SKM-1 treated with dmso at 0.1 percent for 144 hours (cell line): ENCODE data around the gene OR5K2.
A peak's percentile ranks its signal among the peaks of the same experiment; 100 is the strongest.

Source experiments
- DNase-seq: peaks from one replicate; lab custom pipeline; 2025; ENCODE audit not compliant: unreplicated experiment; lab: John Stamatoyannopoulos, UW

OR5K2 gene

GRCh38 chr3:98522544-98523281 lies 25.2 kb downstream of the OR5K2 start, which contains the start of gene CLDND1:
TSS of gene CLDND1 (minus strand) at chr3:98522902. CDS start at chr3:98521424, 1,478 bp downstream.
- DNase-seq: peak; percentile 92

- no peak for DNase-seq
Measured at GRCh38 chr3:98525494-98525893, 28.0 kb downstream of the OR5K2 start.

DNA sequence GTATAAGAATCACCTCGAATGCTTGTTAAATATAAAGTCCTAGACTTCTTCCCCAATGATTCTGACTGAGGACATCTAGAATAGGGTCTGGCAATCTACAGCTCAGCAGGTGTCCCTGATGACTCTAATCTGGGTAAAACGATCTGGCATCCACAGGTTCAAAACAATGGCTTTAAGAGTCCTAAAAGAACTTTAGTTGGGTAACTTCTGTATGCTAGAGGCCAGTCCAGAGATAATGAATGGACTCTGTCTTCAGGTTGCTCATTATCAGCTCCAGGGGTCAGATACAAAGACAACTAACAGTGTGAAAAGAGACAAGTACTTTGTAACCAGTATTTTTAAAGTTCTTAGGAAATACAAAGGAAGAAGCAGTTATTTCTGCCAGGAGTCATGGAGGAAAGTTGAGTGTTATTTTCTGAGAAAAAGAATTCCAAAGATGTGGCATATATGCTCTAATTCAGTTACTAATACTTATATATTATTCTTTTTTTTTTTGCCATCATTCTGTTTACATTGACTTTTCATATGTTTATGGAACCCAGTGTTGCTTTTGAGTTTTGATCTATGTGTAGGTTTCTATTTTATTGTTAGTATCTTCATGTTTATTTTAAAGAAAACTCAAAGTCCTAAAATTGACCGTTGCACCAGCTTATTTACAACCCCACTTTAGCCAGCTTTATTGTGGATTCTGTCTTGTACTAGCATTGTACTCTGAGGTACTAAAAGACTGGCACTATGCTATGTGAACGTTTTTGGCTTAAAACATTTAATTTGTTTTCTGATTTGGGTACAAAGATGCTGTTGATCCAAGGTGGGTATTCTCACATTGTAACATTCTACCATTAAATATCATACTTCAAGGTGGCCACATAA lies 31.2 kb downstream of the OR5K2 start:
- no peak for DNase-seq

DNA sequence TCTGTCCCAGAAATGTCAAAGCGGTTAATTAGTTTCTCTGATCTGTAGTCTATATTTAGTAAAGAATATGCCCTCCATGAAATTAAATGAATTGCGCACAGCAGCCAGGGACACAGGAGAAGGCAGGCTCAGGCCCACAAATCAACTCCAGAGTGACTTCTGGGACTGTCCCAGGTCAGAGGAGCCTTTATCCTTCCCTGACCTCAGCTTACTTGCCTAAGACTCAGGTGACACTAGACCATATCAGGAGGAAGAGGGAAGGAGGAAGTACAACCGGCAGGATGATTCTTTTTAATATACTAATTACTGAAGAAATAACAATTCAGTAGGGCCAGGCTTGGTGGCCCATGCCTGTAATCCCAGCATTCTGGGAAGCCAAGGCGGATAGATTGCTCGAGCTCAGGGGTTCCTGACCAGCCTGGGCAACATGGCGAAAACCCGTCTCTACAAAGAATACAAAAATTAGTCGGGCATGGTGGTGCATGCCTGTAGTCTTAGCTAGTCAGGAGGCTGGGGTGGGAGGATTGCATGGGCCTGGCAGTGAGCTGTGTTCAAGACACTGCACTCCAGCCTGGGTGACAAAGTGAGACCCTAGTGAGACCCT lies 32.5 kb downstream of the OR5K2 start:
- DNase-seq: no peak

GRCh38 chr3:98530676-98531075 lies 33.2 kb downstream of the OR5K2 start:
- no peak for DNase-seq

- DNase-seq: no peak
Measured at GRCh38 chr3:98531622-98532274, 34.3 kb downstream of the OR5K2 start, which contains the start of gene GPR15. TSS of gene GPR15 (plus strand) at chr3:98531978. CDS start at chr3:98532034, 56 bp downstream.

- no peak for DNase-seq
Measured at GRCh38 chr3:98532275-98532637, 34.8 kb downstream of the OR5K2 start.

DNA sequence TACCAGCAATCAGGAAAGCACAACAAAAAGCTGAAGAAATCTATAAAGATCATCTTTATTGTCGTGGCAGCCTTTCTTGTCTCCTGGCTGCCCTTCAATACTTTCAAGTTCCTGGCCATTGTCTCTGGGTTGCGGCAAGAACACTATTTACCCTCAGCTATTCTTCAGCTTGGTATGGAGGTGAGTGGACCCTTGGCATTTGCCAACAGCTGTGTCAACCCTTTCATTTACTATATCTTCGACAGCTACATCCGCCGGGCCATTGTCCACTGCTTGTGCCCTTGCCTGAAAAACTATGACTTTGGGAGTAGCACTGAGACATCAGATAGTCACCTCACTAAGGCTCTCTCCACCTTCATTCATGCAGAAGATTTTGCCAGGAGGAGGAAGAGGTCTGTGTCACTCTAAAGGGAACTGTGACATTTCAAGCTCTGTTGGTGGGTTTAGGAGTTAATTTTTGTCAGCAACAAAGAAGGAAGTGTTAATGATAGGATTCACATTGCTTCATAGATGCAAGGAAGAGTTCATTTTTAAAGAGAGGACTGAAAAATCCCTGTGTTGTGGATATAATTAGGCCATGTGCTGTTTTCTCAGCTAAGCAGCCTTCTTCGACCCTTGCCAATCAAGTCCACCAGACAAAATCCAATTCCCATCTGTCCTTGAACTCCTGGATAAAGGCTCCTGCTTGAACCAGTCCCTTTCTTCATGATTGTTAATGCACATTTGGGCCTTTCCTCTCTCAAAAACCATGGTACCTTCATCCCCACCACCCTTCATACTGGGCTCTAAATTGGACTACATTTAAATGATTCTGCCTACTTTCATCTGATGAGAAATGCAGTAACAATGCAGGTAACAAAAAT lies 35.5 kb downstream of the OR5K2 start:
- DNase-seq: no peak

DNA sequence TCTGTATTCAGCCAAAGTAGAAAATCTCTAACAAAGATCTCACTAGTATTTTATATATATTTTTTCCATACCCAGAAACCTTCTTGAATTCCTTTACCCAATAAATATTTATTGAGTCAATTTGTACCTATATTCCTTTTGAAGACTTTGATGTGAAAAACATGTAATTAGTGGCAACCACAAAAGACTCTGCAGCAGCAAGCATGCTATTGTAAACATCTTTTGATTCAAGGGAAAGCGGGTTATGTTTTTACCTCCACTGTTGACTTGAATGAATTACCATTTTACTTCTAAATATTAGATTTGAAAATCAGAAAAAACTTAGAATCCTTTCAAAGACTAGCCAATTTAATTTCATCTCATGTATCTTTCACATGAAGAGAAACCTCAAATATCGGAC lies 36.7 kb downstream of the OR5K2 start:
- DNase-seq: no peak

GRCh38 chr3:98534734-98535133 lies 37.3 kb downstream of the OR5K2 start:
- no peak for DNase-seq

DNA sequence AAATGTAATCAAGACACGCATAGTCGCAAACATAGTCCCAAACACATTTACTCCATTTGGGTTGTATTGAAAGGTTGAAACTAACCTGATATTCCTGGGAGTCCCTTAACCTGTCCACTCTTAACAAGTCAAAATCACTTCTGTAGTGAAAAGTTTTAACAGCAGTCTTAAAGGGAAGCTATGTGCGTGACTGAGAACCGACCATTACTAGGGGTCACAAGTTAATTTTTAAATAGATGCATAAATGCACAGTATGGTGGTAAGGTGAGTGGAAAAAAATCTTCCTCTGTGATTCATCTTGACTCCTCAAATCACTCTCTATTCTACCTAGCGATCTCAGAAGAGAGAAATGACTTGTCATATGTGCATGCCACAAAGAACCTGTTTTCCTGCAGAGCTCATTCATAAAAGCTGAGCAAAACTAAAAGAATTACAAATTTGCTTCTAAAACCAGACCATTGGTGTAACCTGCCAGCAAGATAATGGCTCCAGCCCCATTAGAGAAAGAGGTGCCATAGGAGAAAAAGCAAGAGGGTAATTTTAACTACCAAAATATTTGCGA lies 39.1 kb downstream of the OR5K2 start:
- no peak for DNase-seq

GRCh38 chr3:98540346-98540745 lies 42.9 kb downstream of the OR5K2 start:
- no peak for DNase-seq

DNA sequence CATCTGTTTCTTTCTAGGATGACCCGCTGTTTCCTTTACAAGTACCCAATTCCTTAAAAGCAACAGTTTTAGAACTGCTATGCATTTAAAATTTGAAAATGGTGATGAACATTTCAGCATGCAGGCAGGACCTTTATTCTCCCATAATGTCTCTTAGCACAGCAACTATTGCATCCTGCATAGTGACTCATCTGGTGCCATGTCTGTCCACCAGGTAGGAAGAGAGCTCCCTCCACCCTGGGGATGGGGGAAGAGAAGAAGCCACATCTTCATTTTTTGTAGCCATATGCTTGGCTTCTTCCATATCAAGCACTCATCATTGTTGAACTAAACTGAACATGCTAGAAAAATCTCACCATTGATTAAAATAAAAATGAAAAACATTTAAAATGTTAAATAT lies 44.2 kb downstream of the OR5K2 start:
- no peak for DNase-seq

- DNase-seq: no peak
Measured at GRCh38 chr3:98542623-98543022, 45.1 kb downstream of the OR5K2 start.

- DNase-seq: no peak
Measured at GRCh38 chr3:98545940-98546339, 48.5 kb downstream of the OR5K2 start.
